H1 (cell line): ENCODE results near the gene KPNA3. TPM values are rescaled to one million over a fixed set of nuclear protein-coding genes. Genes with fewer than 3 reads are reported as not detected.

Experiments
- CTCF ChIA-PET: fragments of 300-600 bp; sonication (Branson Sonifier 250); formaldehyde crosslinking; loops from one replicate; lab custom pipeline; 2021; ENCODE audit not compliant: partially characterized antibody; lab: Charles Lee
- POLR2A ChIA-PET: fragments of 300-600 bp; sonication (Branson Sonifier 250); formaldehyde crosslinking; loops from one replicate; lab custom pipeline; 2021; ENCODE audit warnings: inconsistent platforms; ENCODE audit not compliant: partially characterized antibody; lab: Charles Lee
- DNase-seq, 2 experiments: peaks; one replicate each; pipeline versions ENCODE4 v3.0.0 to v3.0.0-alpha.2; 2010 to 2022; ENCODE audit warnings: low spot score in 2 of 2, low read depth in 1 of 2, mixed read lengths in 1 of 2
- FAIRE-seq: peaks from 2 replicates; lab custom pipeline; 2011; peaks lifted over from hg19 to GRCh38; lab: Jason Lieb, UNC
- H2AFZ ChIP-seq: 2 replicates; pipeline ENCODE4 v1.8.1; 2012; ENCODE audit warnings: low read length, inconsistent platforms
- H2AK5ac ChIP-seq: 2 replicates; pipeline ENCODE4 v1.6.1; 2013; ENCODE audit warnings: low read depth, low read length
- H2BK120ac ChIP-seq: replicated peaks from 2 replicates; pipeline ENCODE3; 2013; ENCODE audit warnings: low read depth, low read length, inconsistent platforms
- H2BK12ac ChIP-seq: 2 replicates; pipeline ENCODE4 v1.6.1; 2013; ENCODE audit warnings: low read depth, low read length
- H2BK15ac ChIP-seq: 2 replicates; pipeline ENCODE4 v1.6.1; 2013; ENCODE audit warnings: low read length
- H2BK20ac ChIP-seq: 2 replicates; pipeline ENCODE4 v1.6.1; 2013; ENCODE audit warnings: low read length
- H2BK5ac ChIP-seq: 2 replicates; pipeline ENCODE4 v1.6.1; 2013; ENCODE audit warnings: low read depth, low read length
- H3K14ac ChIP-seq: 2 replicates; pipeline ENCODE4 v1.6.1; 2013; ENCODE audit warnings: inconsistent platforms; ENCODE audit not compliant: insufficient read length
- H3K18ac ChIP-seq: 2 replicates; pipeline ENCODE4 v1.6.1; 2013; ENCODE audit warnings: low read length; ENCODE audit errors: extremely low read depth
- H3K23ac ChIP-seq: 2 replicates; pipeline ENCODE4 v1.6.1; 2013; ENCODE audit warnings: inconsistent platforms; ENCODE audit not compliant: insufficient read length
- H3K23me2 ChIP-seq: 2 replicates; pipeline ENCODE4 v1.6.1; 2013; ENCODE audit warnings: low read depth, low read length
- H3K27ac ChIP-seq: 2 replicates; pipeline ENCODE4 v1.6.1; 2011; ENCODE audit warnings: low read depth, low read length, inconsistent platforms
- H3K27me3 ChIP-seq, 4 experiments: replicated peaks in 1 of 4; 1 replicate in 1 of 4; 2 replicates in 3 of 4; pipeline versions ENCODE4 v1.6.1 to v1.8.1; 2011 to 2013; ENCODE audit warnings: low read length in 3 of 4, mild to moderate bottlenecking in 3 of 4, inconsistent platforms in 2 of 4, mixed read lengths in 2 of 4, moderate library complexity in 1 of 4; ENCODE audit not compliant: control insufficient read depth in 3 of 4, insufficient read depth in 3 of 4; ENCODE audit errors: extremely low read depth in 1 of 4
- H3K36me3 ChIP-seq, 4 experiments: 2 replicates each; pipeline versions ENCODE4 v1.6.1 to v1.8.1; 2011 to 2013; ENCODE audit warnings: mild to moderate bottlenecking in 4 of 4, low read length in 3 of 4, moderate library complexity in 2 of 4, control low read depth in 1 of 4, inconsistent platforms in 1 of 4; ENCODE audit not compliant: insufficient read depth in 4 of 4, control insufficient read depth in 2 of 4
- H3K4ac ChIP-seq: replicated peaks from 2 replicates; pipeline ENCODE3; 2013; ENCODE audit warnings: low read length, low read depth, mixed read lengths, inconsistent platforms; ENCODE audit not compliant: insufficient read length
- H3K4me1 ChIP-seq, 4 experiments: replicated peaks in 1 of 4; 1 replicate in 1 of 4; 2 replicates in 3 of 4; pipeline versions ENCODE4 v1.6.1 to v1.8.1; 2011 to 2013; ENCODE audit warnings: low read length in 3 of 4, inconsistent platforms in 2 of 4, mixed read lengths in 1 of 4; ENCODE audit not compliant: insufficient read depth in 4 of 4, control insufficient read depth in 3 of 4
- H3K4me2 ChIP-seq, 2 experiments: 2 replicates each; pipeline versions ENCODE4 v1.6.1 to v1.8.1; 2011 to 2013; ENCODE audit warnings: low read depth in 2 of 2, low read length in 2 of 2, control low read depth in 1 of 2, inconsistent platforms in 1 of 2, mild to moderate bottlenecking in 1 of 2; ENCODE audit not compliant: insufficient read depth in 1 of 2
- H3K4me3 ChIP-seq, 4 experiments: fragments of 200-600, 300-600 bp in 1 of 4; sonication (generic), shearing (Covaris generic), sonication (Bioruptor Twin) in 1 of 4; 2 replicates each; pipeline versions ENCODE4 v1.5.1 to v1.8.1; 2011 to 2016; ENCODE audit warnings: low read length in 4 of 4, low read depth in 3 of 4, control low read depth in 2 of 4, inconsistent platforms in 2 of 4, mild to moderate bottlenecking in 2 of 4, mixed read lengths in 1 of 4, moderate library complexity in 1 of 4; ENCODE audit not compliant: insufficient read depth in 2 of 4; ENCODE audit errors: extremely low read depth in 1 of 4
- H3K56ac ChIP-seq: replicated peaks from 2 replicates; pipeline ENCODE3; 2013; ENCODE audit warnings: low read depth, mild to moderate bottlenecking, mixed read lengths, low read length, inconsistent platforms; ENCODE audit not compliant: insufficient read length
- H3K79me1 ChIP-seq: 2 replicates; pipeline ENCODE4 v1.6.1; 2013; ENCODE audit warnings: low read depth, low read length, control low read depth
- H3K79me2 ChIP-seq, 2 experiments: 2 replicates each; pipeline versions ENCODE4 v1.6.1 to v1.8.1; 2012 to 2013; ENCODE audit warnings: low read length in 2 of 2, mild to moderate bottlenecking in 2 of 2, inconsistent platforms in 1 of 2; ENCODE audit not compliant: insufficient read depth in 2 of 2, control insufficient read depth in 1 of 2
- H3K9ac ChIP-seq, 4 experiments: replicated peaks in 1 of 4; 1 replicate in 1 of 4; 2 replicates in 3 of 4; pipeline versions ENCODE4 v1.6.1 to v1.8.1; 2011 to 2013; ENCODE audit warnings: low read depth in 3 of 4, low read length in 3 of 4, control low read depth in 2 of 4, mild to moderate bottlenecking in 2 of 4, moderate library complexity in 2 of 4, inconsistent platforms in 1 of 4; ENCODE audit errors: extremely low read depth in 1 of 4
- H3K9me3 ChIP-seq, 2 experiments: 2 replicates each; pipeline versions ENCODE4 v1.6.1 to v1.8.1; 2012 to 2013; ENCODE audit warnings: mild to moderate bottlenecking in 2 of 2, moderate library complexity in 2 of 2, control low read depth in 1 of 2, inconsistent platforms in 1 of 2, low read depth in 1 of 2, low read length in 1 of 2, mixed read lengths in 1 of 2; ENCODE audit not compliant: insufficient read depth in 2 of 2
- H4K20me1 ChIP-seq, 2 experiments: replicated peaks in 1 of 2; 2 replicates each; pipeline versions ENCODE3 to v1.8.1; 2011 to 2013; ENCODE audit warnings: inconsistent platforms in 2 of 2, low read length in 2 of 2, mild to moderate bottlenecking in 1 of 2; ENCODE audit not compliant: insufficient read depth in 2 of 2, control insufficient read depth in 1 of 2
- H4K5ac ChIP-seq: 2 replicates; pipeline ENCODE4 v1.6.1; 2013; ENCODE audit warnings: low read length, low read depth, mixed read lengths, inconsistent platforms; ENCODE audit not compliant: insufficient read length
- H4K8ac ChIP-seq: 2 replicates; pipeline ENCODE4 v1.8.0; 2013; ENCODE audit warnings: mild to moderate bottlenecking, moderate library complexity, low read length, inconsistent platforms; ENCODE audit not compliant: insufficient read depth; ENCODE audit errors: extremely low read depth
- H4K91ac ChIP-seq: replicated peaks from 2 replicates; pipeline ENCODE3; 2013; ENCODE audit warnings: low read length, mixed read lengths, inconsistent platforms; ENCODE audit not compliant: insufficient read length
- CTBP2 ChIP-seq: IDR thresholded peaks from 2 replicates; pipeline ENCODE4 v1.7.0; 2011; ENCODE audit warnings: borderline replicate concordance, mild to moderate bottlenecking, moderate library complexity, mixed read lengths, low read length; ENCODE audit not compliant: insufficient read depth, insufficient read length
- HDAC2 ChIP-seq, 2 experiments: fragments of 300-600 bp in 1 of 2; sonication (generic) in 1 of 2; IDR thresholded peaks; 2 replicates each; pipeline ENCODE4 v1.6.1; 2011 to 2012; ENCODE audit warnings: low read depth in 2 of 2, low read length in 2 of 2, mild to moderate bottlenecking in 2 of 2, moderate library complexity in 2 of 2, borderline replicate concordance in 1 of 2, inconsistent platforms in 1 of 2
- JUN ChIP-seq: IDR thresholded peaks from 2 replicates; pipeline ENCODE4 v1.6.1; 2011; ENCODE audit warnings: low read depth, mild to moderate bottlenecking, improper control_type of control experiment, low read length
- TBP ChIP-seq: IDR thresholded peaks from 2 replicates; pipeline ENCODE4 v1.6.1; 2011; ENCODE audit warnings: low read depth, low read length, improper control_type of control experiment
- WGBS, 2 experiments: shearing (Covaris generic) in 1 of 2; methylation state at CpG; one replicate each; pipeline versions ENCODE4 v1.1.6 to v1.1.7; 2013 to 2015; ENCODE audit warnings: low lambda C conversion rate in 2 of 2, mixed read lengths in 2 of 2, inconsistent platforms in 1 of 2, low coverage in 1 of 2, missing lambda C conversion rate in 1 of 2; ENCODE audit not compliant: insufficient replicate concordance in 2 of 2, insufficient coverage in 1 of 2, insufficient read length in 1 of 2; ENCODE audit errors: extremely low coverage in 1 of 2, missing lambda C conversion rate in 1 of 2; 5-methylcytosine and 5-hydroxymethylcytosine counted together
- polyA plus RNA-seq, 7 experiments: library from polyadenylated mRNA; depleted of rRNA in 3 of 7; stranded (reverse) in 5 of 7; unstranded in 2 of 7; fragments of >200 nt in 5 of 7; fragments of 200-250 nt in 2 of 7; gene quantifications; 1 replicate in 5 of 7; 2 replicates in 1 of 7; 4 replicates in 1 of 7; pipeline versions ENCODE4 v1.2.1 to v1.2.3, GENCODE V29; 2011 to 2013; ENCODE audit warnings: missing spikeins in 2 of 7, mixed read lengths in 2 of 7
- total RNA-seq: library from RNA; stranded (reverse); fragmentation: NEBNext Ultra II Directional; extraction: Animal tissue kit (Norgen Biotek cat#: 25700); gene quantifications from 2 replicates; pipeline ENCODE4 v1.2.1, GENCODE V29; 2021

KPNA3 gene
- total and polyA plus RNA-seq, 2 of the 8 experiments (the other 6 are each of a cell fraction or from before 2014, with no cell fraction given) = 21.4 to 63.2 TPM

GRCh38 chr13:49789968-49790367 is 2.5 kb downstream of the KPNA3 start:
- POLR2A ChIA-PET = interaction anchor here (1.0 to 4.4 kb wide), 8 partner anchors 8 to 119 kb away, joined by 3 to 30 read pairs (median 4); partner anchors contain the start of gene EBPL
- H2BK15ac ChIP-seq = no peak overlapping the region
- no peak overlapping the region for H3K4ac ChIP-seq
- H3K27ac ChIP-seq = no peak overlapping the region
- no peaks in the 10 kb centered on the region for H3K27me3 ChIP-seq
- no peak overlapping the region for H4K8ac ChIP-seq
- H3K14ac ChIP-seq = no peak overlapping the region
- no peak overlapping the region for H4K5ac ChIP-seq
- H2AFZ ChIP-seq = no peak overlapping the region
- H4K91ac ChIP-seq = no peak overlapping the region
- H3K18ac ChIP-seq = no peak overlapping the region
- H2BK120ac ChIP-seq = no peak overlapping the region
- H2BK20ac ChIP-seq = no peak overlapping the region
- CTCF ChIA-PET = interaction anchor here (0.6 to 2.0 kb wide), 6 partner anchors 9 to 121 kb away, joined by 3 to 10 read pairs (median 4); no protein-coding TSS in a partner anchor
- H3K23ac ChIP-seq = no peak overlapping the region
- peaks cover 11% of the 10 kb centered on the region for H3K23me2 ChIP-seq
- DNase-seq = no peak
- peaks cover 9% of the 10 kb centered on the region; the same call in 1 of the 2 replicates for H3K79me1 ChIP-seq
- no peaks in the 10 kb centered on the region for H3K9me3 ChIP-seq
- H2BK12ac ChIP-seq = no peak overlapping the region
- no peak overlapping the region for H3K56ac ChIP-seq
- H3K79me2 ChIP-seq = peaks cover 8 to 64% of the 10 kb centered on the region in 2 experiments; a peak in 3 of 4 replicates
- no peak for TF ChIP-seq TBP
- no peak for TF ChIP-seq JUN
- no peak for TF ChIP-seq CTBP2
- no peak for TF ChIP-seq HDAC2 (IDR thresholded peaks at IDR 0.05; ENCODE audit: borderline replicate concordance in 1 of 2, low read depth in 2 of 2, low read length in 2 of 2)
- FAIRE-seq = no peak
- H4K20me1 ChIP-seq = peaks cover 13 to 17% of the 10 kb centered on the region in 2 experiments
- peaks cover 0 to 4% (median 0%) of the 10 kb centered on the region in 4 experiments; a peak in 1 of 8 replicates for H3K36me3 ChIP-seq
- H3K4me2 ChIP-seq = peak overlapping the region in 1 of 2 experiments; percentile 84; a peak in 2 of 4 replicates
- H3K9ac ChIP-seq = no peak overlapping the region
- 0 out of 8 replicates have a peak overlapping the region, but pooled peaks of 1 of the 4 experiments have one; percentile 84 for H3K4me3 ChIP-seq
- no peak overlapping the region for H2AK5ac ChIP-seq
- peaks cover 3 to 8% (median 6%) of the 10 kb centered on the region in 4 experiments; a peak in 4 of 7 replicates for H3K4me1 ChIP-seq
- no peak overlapping the region for H2BK5ac ChIP-seq
- WGBS, 2 experiments = 93% methylated on average over 8 of the region's 8 CpGs; no CpG with 5 or more reads in 1 of the 2 experiments
